Cardiac fibroblast (primary cell): ENCODE data around the gene ADM2.

ENCODE experiments used
- DNase-seq, 2 donors: peaks; one replicate each; pipeline versions ENCODE4 v3.0.0 to v3.0.0-alpha.2; 2010; ENCODE audit warnings: low read depth in 2 of 2
- H3K4me3 ChIP-seq, 2 donors: replicated peaks in 1 of 2; 1 replicate in 1 of 2; 2 replicates in 1 of 2; pipeline ENCODE4 v1.5.1; 2011; ENCODE audit warnings: low read depth in 2 of 2, low read length in 2 of 2, mild to moderate bottlenecking in 2 of 2, moderate library complexity in 1 of 2
- TF ChIP-seq, protein P1 (sequence below): IDR thresholded peaks from one replicate; pipeline ENCODE4 v1.5.1; 2011; ENCODE audit warnings: low read depth, mild to moderate bottlenecking, low read length, inconsistent platforms

The ADM2 gene

DNA sequence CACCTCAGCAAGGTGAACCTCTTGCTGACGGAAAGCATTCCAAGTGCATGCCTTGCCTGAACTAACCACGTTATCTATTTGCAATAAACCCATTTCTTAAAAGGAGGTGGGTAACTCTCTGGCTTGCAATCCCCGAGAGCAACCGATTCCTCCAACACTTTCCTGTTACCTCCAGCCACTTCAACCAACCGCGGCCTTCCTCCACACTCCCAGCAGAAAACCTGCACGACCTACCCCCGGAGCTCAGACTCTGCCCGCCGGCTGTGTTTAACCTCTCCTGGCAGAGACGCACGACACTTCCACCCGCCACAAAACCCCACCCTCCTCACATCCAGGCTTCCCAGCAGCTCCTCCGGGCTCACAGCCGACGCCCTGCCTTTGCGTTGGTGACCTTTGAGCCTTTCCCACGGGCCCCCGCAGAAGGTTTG lies 43.3 kb downstream of the ADM2 start:
- peak overlapping the region; percentile 75 to 82 for H3K4me3 ChIP-seq
- TF ChIP-seq, protein P1, sequence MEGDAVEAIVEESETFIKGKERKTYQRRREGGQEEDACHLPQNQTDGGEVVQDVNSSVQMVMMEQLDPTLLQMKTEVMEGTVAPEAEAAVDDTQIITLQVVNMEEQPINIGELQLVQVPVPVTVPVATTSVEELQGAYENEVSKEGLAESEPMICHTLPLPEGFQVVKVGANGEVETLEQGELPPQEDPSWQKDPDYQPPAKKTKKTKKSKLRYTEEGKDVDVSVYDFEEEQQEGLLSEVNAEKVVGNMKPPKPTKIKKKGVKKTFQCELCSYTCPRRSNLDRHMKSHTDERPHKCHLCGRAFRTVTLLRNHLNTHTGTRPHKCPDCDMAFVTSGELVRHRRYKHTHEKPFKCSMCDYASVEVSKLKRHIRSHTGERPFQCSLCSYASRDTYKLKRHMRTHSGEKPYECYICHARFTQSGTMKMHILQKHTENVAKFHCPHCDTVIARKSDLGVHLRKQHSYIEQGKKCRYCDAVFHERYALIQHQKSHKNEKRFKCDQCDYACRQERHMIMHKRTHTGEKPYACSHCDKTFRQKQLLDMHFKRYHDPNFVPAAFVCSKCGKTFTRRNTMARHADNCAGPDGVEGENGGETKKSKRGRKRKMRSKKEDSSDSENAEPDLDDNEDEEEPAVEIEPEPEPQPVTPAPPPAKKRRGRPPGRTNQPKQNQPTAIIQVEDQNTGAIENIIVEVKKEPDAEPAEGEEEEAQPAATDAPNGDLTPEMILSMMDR, result no peak
- no peak for DNase-seq

DNA sequence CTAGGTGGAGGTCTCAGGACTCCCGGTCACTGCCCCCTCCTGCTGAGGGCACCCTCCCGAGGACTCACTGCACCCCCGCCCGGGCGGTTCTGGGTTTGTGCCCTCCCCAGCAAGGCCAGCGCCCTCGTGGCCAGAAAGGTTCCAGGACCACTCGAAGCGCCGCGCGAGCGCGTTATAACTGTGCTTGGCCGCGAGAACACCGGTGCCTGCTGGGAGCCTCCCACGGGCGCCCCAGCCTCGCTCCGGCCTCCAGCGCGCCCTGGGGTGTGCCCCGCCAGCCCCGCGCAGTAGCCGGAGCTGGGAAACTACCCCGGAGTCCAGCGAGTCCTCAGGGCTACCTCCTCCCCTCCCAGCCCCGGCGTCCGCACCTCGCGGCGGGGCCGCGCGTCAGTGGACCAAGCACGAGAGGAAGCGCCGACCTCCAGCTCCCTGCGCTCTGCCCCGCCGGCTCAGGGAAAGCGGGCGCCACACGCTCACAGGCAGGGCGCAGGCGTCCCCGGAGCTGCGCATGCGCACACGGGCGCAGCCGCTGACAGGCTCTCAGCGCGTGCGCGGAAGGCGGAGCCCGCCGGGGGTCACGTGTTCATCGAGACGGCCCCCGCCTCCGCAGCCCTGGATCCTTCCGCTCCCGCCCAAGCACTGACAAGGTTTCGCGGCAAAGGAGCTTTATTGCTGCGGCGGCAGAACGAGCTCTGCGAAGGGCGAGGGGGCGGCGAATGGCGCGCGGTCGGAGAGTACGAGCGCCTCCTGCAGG lies 43.9 kb downstream of the ADM2 start, which contains the start of gene SCO2:
SCO2 (minus strand) TSS at position 495 of the 754 bp plus-strand sequence. CDS start 1,187 bp downstream, outside the sequence.
- TF ChIP-seq, protein P1, result peak; percentile 31
- DNase-seq, result peak; percentile 97 to 98
- H3K4me3 ChIP-seq, result peak within 1 kb of the TSS; percentile 75 to 82

DNA sequence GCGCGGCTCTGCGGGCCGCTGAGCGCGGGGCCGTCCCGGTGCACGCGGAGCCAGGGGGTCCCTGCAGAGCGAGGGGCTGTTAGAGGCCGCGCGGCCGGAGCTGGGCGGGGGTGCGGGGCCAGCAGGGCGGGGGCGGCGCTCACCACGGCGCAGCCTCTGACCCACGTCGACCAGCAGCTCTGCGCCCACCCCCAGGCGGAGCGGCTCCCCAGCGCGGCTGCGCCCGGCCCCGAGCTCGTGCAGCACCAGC lies 44.4 kb downstream of the ADM2 start:
- TF ChIP-seq, protein P1, result no peak
- H3K4me3 ChIP-seq, result peak overlapping the region; percentile 75 to 82
- no peak for DNase-seq

DNA sequence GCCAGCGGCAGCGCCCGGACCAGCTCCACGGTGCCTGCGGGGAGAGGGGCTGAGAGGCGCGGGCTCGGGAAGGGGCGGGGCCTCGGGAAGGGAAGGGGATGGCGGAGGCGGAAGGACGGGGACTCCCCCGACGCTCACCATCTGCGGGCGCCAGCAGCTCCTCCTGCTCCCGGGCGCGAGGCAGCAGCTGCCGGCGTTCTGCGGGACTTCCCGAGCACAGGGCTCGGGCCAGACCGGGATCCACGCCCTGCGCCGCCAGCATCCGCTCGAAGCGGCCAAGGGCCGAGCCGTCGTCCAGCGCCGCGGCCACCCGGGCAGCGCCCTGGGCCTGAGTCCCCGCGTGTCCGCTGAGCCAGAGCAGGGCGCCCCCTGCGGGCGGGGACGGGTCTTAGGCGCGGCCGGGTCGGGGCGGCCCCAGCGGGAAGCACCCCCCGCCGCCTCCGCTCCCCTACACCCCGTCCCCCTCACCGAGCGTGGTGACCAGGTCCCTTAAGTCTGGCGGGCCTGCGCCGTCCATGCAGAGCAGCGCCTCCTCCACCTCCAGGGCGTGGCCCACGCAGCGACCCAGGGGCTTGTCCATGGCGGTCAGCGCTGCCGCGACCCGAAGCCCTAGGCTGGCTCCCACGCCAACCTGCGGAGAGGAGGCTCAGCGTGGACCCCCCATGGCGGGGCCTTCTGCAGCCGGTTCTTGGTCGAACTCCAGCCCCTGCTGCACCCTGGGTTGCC lies 44.9 kb downstream of the ADM2 start:
- peak; percentile 77 to 82 for DNase-seq
- H3K4me3 ChIP-seq, result peak overlapping the region; percentile 75 to 82
- TF ChIP-seq, protein P1, result peak; percentile 16

DNA sequence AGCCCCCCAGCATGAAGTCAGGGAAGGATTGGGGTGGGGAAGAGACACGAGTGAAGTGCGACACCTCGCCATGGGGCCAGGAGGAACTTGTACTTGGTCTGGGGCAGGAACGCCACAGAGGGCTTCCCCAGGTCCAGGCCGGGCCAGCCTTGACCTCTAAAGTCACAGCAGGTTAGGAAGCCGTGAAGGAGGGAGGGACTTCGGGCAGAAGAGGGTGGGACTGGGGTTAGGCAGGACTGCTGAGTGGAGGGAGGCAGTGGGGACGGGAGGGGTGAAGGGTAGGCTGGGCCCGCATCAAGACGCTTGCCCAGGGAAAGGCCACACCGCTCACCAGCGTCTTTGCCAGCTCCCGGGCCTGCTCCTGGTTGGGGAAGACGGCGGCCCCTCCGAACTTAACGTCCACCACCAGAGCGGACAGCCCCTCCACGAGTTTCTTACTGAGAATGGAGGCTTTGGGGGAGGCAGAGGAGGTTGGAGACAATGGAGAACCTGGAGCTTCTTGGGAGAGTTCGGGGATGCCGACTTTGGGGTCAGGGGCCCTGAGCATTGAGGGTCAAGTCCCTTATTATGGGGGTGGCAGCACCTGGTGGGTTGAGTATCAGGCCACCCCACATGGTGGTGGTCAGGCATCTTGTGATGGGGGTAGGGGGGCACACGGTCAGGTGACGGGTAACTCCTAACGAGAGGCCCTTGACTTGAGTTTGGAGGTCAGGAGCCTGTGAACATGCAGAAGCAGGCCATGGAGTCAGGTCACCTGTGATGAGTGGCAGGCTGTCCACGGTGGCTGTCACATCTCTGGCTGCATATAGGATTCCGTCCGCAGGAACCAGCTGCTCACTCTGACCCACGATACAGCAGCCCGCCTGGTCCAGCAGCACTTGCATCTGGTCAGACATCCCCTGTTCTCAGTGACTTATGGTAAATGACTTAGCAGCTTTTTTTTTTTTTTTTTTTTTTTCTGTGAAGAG lies 45.8 kb downstream of the ADM2 start:
- H3K4me3 ChIP-seq, result peak overlapping the region; percentile 75 to 82
- DNase-seq, result peak; percentile 29 to 61
- TF ChIP-seq, protein P1, result no peak

DNA sequence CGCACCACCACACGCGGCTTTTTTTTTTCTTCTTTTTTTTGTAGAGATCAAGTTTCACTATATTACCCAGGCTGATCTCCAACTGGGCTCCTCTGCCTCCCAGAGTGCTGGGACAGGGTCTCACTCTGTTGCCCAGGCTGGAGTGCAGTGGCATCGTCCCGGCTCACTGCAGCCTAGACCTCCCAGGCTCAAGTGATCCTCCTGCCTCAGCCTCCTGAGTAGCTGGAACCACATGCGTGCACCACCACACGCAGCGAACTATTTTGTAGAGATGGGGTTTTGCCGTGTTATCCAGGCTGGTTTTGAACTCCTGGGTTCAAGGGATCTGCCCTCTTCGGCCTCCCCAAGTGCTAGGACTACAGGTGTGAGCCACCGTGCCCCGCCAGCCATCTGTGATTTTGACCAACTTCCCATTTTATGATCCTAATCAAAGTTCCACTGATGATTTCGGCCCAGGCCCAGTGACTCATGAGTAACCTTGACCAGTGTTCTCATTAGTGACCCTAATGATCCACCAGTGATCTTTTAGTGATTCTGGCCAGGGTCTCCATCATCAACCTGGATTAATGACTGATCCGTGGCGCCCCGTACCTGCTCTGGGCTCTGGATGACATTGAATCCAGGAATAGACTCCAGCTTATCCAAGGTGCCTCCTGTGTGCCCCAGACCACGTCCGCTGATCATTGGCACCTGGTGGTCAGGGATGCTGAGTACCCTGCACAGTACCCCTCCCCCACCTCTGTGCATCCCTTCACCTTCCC lies 46.8 kb downstream of the ADM2 start:
- DNase-seq, result no peak
- TF ChIP-seq, protein P1, result no peak
- no peak overlapping the region for H3K4me3 ChIP-seq
